HG02588 (cell line): ENCODE measurements around the gene XKR3.
"Not testable (repeated sequence)": the region's sequence is repeated elsewhere in the genome, so short reads cannot be mapped to it uniquely, and the experiment has no call there.

Experiments
- ATAC-seq: cut with Tn5 transposase; IDR thresholded peaks from one replicate; pipeline ENCODE4 v1.9.1; 2021; ENCODE audit warnings: mild to moderate bottlenecking, moderate library complexity; ENCODE audit not compliant: unreplicated experiment

Gene XKR3

DNA sequence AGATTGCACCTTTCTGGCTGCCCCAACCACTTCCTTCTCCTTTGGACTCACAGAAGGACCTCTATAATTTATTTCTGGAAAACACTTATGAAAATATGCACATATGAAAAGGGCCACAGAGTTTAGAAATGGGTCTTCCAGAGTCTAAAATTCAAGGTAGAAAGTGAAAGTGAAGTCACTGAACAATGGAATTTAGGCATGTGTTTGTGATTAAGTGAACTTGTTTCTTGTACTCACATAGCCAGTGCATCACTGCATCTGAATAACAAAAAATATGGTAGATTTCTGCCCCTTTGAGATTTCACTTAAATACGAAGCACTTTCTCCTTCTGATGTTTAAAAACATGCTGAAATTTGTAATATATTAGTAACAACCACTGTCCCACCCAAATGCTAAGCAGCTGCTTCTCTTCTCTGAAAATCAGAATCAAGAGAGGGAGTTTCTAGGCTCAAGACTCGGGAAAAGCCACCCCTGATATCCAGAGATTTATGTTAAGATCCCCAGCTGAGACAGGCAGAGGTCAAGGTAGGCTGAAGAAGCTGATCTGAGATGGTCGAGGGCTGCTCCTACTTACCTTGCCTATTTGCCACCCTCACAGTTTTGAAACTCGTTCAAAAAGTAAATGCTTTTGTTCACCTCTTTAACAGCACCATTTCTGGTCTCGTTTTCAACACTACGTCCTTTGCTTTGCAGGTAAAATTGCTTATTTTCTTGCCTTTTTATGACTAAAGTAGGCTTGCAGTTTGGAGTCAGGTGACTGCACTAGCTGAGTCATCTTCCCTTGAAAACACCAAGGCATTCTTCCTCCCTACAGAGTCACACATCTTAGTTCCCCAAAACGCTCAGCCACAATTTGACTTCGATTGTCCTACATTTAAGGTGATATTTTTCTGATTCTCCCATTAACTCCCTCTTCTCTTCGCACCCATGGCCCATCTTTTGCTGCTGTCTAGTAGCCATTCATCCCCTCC, at the start of gene XKR3:
Gene XKR3, minus strand, starts transcription at position 696 of the 972 bp plus-strand sequence. CDS start 17,338 bp downstream, outside the sequence.
- ATAC-seq = no peak

DNA sequence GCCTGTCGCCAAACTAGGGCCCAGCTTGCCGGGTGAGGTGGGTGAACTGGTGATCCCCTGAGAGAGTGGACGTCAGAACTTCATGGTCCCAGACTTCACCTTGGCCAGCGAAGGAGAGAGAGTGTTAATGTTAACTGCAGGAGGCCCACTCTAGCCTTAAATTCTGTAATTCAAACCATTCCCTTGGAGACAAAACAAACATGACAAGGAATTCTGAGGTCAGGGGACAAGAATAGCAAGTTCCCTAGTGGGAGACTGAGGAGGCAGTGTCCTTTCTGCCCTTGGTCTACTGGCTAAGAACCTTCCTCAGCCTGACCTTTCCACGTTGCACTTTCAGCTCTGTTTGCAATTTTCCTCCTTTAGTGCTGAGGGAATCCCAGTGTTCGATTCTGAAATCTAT, 44.4 kb upstream of the XKR3 start:
- not testable (repeated sequence) for ATAC-seq

DNA sequence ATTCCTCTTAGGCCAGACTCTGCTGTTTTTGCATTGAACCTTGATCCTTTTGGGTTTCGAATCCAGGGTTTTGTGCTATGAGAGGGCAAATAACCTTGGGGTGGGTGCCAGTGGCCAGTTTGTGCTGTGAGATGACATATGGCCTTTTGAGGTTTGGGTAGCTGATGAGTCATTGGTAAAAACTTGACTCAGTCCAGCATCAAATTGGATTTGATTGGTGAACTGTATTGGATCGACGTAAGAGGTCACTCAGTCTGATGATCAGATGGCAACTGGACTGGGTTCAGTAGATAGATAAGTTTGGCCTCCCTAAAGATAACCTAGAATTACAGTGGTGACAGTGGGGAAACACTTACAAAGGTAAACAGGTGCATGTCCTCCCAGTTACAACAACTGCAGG, 41.0 kb upstream of the XKR3 start:
- no peak for ATAC-seq

DNA sequence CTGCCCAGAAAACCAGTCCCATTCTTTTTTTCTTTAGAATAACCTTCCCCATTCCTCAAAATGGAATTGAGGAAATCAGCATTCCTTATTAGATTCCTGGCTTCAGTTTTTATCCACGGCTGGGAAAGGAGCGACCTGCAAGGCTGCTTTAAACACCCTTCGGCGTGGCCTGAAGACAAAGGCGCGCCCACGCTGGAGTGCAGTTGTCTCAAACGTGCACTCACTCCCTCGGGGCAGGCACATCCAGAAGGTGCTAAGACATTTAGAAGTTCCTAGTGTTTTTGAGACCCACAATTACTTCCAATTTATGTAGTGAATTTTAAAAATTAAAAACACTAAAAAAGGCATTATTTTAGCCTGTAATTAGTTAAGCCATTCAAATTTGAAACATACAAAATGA, 31.6 kb upstream of the XKR3 start:
- not testable (repeated sequence) for ATAC-seq

DNA sequence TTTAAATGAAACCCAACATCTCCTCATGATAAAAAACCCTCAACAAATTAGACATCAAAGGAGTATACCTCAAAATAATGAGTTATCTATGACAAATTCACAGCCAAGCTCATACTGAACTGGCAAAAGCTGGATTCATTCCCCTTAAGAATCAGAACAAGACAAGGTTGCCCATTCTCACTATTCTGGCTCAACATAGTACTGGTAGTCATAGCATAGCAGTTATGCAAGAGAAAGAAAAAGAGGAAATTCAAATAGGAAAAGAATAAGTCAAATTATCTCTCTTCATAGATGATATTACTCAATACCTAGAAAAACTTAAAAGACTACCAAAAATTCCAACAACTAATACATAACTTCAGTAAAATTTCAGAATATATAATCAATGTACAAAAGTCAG, 29.4 kb upstream of the XKR3 start:
- no peak for ATAC-seq

DNA sequence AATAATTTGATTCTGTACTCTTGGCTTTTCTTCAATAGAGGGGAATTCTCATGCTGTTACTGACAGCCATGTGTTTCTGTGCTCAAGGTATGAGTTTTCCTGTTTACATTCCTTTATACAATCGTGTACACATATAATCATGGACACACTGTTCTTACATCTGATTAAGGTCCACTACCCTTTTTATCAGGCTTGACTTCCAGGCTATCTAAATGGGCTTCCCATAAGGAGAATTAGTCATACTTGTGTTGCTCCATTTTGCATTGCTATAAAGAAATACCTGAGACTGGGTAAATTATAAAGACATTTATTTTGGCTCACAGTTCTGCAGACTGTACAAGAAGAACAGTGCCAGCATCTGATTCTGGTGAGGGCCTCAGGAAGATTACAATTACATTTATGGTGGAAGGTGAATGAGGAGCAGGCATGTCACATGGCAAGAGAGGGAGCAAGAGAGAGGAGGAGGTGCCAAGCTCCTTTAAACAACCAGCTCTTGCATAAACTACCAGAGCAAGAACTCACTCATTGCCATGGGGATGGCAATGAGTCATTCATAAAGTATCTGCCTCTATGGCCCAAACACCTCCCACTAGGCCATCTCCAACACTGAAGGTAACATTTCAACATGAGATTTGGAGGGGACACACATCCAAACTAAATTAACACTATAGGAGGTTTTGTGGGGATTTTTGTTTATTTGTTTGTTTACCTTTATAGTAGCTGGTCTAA, 26.2 kb upstream of the XKR3 start:
- not testable (repeated sequence) for ATAC-seq

DNA sequence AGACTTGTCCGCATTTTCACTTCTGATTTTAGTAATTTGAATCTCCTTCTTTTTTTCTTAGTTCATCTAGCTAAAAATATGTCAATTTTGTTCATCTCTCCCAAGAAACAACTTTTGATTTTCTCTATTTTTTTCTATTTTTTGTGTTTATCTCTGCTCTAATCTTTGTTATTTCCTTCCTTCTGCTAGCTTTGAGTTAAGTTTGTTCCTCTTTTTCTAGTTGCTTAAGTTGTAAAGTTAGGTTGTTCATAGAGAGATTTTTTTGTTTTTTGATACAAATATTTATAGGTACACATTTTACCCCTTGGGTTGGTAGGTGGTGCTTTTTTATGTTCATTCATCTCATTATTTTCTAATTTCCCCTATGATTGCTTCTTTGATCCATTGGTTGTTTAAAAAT, 22.1 kb upstream of the XKR3 start:
- no peak for ATAC-seq

DNA sequence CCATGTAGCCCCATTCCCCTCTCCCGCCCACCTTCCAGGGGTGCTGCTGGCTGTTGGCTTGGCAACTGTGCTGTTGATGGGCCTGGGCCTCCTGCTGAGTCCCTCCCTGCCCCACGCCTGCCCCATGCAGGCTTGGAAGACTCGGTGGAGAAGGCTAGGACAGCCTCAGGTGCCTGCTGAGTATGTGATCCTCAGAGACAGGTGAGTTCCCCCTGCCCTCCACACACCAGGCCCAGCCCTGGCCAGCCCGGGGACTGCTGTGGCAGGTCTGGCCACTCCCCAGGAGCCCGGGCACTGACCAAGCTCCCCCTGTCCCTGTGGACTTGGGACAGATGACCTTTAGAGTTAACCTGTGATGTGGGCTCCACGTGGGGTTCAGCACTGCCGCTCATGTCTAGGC, 20.7 kb upstream of the XKR3 start:
- no peak for ATAC-seq

DNA sequence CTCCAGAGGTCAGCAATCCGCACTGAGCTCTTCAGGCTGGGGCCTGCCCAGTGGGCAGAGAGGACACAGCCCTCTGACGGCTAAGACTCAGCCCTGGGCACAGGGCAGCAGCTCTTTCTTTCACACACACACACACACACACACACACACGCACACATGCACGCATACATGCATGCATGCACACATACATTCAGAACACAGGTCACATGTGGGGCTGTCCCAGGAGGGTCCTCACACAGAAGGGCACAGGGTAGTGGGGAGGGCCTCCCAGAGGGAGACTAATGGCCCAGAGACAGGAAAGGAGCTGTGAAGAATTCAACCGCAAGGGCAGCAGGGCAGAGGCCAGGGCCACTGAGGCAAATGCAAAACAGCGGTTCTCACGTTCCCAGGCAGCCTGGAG, 20.3 kb upstream of the XKR3 start:
- ATAC-seq = no peak

DNA sequence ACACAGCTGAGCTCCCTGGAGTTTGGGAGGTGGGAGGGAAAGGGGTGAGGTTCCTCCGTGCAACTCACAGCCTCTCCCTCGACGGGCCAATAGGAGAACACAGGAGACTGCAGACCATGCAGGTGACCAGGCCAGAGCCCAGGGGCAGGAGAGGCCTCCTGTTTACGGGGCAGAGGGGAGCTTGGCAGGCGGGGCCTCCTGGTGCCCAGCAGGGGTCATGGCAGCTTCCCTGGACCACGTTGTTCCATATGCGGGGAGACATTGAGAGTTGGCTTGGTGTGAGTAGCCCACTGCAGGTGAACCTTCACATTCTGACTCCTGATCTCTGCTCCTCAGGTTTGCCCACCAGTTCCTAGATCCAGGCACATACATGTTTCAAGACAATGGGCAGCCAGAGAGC, 19.3 kb upstream of the XKR3 start:
- ATAC-seq = no peak

DNA sequence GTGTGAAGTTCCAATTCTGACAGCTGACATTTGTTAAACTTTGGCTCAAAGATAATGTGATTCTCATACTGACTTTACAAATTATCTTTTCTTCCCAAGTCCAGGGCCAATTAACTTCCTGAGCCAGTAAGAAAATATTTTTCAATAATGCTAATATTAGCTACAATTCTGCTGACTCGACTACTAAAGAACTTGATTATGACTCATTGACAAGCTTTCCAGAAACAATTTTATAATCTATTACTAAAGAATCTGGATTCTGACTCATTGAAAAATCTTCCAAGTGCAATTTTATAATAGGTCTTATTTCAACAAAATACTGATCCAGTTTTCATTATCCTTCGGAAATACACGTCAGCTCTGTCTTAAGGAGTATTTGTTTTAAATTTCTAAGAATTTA, 12.9 kb upstream of the XKR3 start:
- no peak for ATAC-seq

DNA sequence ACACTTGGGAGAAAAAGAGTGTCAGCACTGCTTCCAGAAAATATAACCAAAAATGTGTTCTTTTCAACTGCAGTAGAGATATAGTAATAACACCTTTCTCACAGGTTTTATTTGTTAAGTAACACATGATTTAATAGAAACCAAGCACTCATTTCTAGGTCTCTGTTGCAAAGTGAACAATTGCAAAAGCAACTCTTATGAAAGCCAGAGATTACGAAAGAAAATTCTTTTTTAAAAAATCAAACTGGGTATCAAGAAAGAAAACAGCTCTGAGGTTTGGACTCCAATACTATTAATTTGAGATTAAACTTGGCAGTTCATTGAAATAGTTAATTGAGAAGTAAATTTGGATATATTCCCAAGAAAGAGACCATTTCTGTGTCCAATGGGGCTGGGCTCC, 9.8 kb upstream of the XKR3 start:
- no peak for ATAC-seq

DNA sequence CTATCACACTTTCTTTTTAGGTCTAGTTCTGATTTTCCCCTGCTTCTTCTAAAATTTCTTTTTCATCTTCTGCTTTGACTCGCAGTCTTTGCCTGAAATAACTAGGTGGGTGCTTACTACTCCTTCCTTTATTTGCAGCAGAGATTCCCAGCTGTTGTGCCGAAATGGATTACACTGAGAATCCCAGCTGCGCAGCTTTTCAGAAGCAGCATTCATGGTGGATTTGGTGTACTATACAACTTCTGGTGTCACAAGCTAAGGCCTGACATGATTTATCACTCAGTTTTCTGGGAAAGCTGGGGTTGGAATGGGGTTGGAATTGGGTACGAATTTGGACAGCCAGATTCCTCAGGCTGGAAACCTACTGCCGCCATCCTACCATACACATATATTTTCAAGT, 6.0 kb upstream of the XKR3 start:
- ATAC-seq = no peak

DNA sequence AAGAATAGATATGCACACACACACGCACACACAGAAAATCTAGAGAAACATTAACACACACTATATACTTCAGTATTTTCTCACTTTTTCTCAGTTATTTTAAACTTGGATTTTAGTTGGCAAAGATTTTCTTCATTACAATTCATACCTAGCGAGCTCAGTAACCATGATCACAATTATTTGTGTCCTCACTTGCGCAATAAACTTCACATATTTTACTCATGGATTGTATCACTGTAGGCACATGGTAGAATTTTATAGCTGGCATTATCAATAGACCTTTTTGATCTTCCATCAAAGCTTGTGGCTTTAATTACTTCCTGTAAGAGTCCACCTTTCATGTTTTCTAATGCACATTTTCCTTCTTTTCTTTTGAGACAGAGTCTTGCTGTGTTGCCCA, 4.8 kb upstream of the XKR3 start:
- ATAC-seq = no peak

DNA sequence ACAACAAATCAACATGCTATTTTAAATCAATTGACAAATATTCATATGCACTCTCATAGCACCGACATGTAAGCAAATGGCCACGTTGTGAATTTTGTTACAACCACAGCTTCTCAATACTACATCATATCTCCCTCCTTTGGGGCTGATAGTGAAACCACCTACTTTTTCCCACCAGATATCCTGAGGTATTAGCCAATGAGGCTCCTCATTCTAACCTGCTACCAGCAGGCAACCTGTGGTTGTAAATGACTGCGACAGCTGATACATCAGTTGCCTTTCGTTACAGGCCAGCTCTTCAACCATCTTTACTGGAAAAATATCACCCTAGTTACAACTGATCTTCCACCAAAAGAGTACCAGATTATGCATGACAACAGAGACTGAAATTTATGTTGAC, 3.7 kb upstream of the XKR3 start:
- ATAC-seq = no peak

DNA sequence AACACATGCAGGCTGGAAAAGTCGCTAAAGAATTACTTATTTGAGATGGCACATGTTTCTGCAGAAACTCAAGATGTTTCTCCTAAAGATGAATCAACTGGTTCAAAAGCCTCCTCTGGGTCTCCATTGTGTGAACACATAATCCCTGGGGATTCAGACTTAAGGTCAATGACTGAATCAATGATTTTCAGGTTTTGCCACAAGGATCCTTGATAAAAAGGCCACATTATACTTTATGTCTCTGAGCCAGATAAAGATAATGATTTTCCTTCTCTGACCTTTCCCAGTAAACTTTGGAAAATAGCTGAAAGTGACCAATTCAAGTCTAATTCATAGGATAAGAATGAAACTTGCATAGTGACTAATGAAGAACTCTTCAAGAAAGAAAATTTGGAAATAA, 2.3 kb upstream of the XKR3 start:
- no peak for ATAC-seq

DNA sequence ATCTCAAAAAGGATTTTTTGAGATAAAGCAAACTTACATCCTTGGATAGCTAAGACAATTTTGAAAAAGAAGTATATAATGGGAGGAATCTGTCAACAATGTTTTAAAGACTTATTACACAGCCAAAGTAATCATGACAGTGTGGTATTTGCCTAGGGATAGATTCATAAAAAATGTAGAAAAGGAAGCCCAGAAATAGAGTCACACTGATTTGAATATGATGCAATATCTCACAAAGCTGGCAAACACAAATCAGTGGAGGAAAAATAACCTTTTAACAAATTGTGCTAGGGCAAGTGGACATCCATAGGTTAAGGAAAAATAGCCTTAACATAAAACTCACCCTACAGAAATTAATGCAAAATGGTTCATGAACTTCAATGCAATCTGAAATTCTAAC, 6.0 kb downstream of the XKR3 start:
- ATAC-seq = no peak

DNA sequence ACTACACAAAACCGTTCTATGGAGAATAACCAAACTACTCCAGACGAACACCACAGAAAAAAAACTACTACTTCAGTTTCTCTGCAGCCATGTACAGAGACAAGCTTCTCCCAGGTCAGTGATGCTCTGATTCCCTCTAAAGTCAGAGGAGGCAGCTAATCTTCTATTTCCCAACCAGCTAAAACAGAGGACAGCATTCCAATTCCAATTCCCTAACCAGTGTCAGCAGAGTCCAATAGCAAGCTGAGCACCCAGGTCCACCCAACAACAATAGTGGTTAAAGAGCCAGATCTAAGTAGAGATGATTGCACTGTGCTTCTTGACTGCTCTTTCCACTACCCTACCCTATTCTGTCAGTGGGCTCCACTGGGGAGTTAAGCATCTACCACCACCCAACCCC, 6.7 kb downstream of the XKR3 start:
- no peak for ATAC-seq

DNA sequence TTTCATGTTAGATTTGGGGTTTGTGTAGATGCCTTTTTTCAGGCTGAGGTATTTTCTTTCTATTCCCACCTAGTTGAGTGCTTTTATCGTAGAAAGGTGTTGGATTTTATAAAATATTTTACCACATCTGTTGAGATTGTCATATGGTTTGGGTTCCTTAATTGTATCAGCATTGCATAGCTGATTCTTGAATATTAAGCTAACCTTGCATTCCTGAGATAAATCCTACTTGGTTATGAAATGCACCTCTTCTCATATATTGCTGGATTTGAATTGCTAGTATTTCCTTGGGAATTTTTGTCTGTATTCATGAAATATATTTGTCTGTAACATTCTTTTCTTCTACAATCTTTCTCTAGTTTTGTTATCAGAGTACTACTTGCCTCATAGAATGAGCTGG, 10.1 kb downstream of the XKR3 start:
- ATAC-seq = no peak

DNA sequence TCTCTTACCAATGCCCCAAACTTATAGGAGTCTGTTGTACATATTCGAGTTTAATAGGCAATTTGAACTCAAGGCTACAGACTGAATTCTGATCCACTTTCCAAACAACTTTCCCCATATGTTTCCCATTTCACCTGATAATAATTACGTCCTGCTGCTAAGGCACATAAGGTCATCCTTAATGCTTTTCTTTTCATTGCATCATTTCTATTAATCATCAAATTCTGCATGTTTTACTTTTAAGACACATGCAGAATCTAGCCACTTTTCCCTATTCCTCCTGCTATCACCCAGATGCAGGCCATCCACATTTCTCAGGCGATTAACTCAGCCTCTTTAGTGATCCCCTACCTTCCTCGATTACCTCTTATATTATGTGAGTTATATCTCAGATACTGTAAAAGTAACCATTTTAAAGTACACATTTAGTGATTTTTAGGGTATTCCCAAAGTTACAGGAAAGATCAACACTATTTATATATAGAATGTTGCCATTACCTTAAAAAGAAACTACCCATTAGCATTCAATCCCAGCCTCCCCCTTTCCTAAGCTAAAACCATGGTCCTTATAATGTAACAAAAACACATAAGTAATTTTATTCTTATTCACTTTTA, 14.9 kb downstream of the XKR3 start:
- no peak for ATAC-seq

DNA sequence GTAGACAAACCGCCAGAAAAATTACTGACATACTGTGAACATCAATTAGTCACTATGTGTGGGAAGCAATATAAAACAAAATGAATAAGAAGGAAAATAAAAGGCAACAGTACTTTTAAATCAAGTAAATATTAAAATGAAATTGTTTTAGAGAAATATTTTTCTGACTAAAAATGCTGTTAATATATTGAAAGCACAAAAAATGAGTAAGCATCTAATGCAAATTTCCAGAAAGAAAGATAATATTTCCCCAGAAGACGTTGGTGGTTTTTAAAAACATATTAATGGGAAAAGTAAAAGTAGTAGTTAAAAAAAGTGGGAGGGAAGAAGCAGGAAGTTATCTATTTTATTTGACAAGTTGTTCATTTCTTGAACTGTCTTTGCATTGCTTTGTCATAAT, 16.5 kb downstream of the XKR3 start:
- no peak for ATAC-seq

DNA sequence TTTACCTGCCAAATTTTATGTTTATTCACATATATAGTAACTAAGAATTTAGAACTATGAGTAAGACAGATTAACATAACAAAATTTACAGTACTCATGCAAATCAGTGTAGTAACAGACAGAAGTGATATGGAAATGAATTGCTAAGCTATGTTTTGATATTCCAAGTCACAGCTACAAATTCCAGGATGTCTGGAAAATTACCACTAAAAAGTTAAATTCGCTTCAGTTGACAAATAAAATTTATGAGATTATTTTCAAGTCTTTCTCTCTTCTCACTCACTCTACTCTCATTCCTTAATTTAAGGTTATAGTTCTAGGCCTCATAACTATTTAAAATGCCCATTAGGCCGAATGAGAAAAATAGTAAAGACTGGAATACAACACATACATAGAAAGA, 18.1 kb downstream of the XKR3 start:
- no peak for ATAC-seq
